NB4 (cell line): ENCODE data around the gene RIC1.

Experiments used
- POLR2A ChIP-seq: IDR thresholded peaks from 2 replicates; pipeline ENCODE4 v1.6.1; 2011; ENCODE audit warnings: mild to moderate bottlenecking; ENCODE audit not compliant: insufficient read length; ENCODE audit errors: extremely low read depth
- TF ChIP-seq, protein P1 (sequence below): IDR thresholded peaks from one replicate; pipeline ENCODE4 v1.5.1; 2012; ENCODE audit warnings: low read depth, low read length
- TF ChIP-seq, protein P2 (sequence below): IDR thresholded peaks from 2 replicates; pipeline ENCODE4 v1.6.1; 2011; ENCODE audit warnings: low read depth, low read length

DNA sequence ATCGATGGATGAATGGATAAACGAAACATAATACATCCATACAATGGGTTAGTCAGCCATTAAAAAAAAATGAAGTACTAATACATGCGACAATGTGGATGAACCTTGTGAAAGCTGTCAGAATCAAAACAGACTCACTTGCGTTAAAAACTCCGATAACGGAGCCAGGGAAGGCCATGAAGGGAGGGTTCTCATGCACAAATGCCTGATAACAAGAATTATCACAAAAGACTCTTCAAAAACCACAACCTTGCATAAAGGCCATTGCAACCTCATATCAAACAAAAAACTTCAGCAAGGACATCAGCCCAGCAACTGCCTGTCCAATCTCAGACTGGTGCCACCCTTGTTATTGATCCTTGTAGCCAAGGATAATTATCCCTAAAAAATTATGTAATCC is 190.3 kb downstream of the RIC1 start:
- no peak for TF ChIP-seq POLR2A
- TF ChIP-seq, protein P1, sequence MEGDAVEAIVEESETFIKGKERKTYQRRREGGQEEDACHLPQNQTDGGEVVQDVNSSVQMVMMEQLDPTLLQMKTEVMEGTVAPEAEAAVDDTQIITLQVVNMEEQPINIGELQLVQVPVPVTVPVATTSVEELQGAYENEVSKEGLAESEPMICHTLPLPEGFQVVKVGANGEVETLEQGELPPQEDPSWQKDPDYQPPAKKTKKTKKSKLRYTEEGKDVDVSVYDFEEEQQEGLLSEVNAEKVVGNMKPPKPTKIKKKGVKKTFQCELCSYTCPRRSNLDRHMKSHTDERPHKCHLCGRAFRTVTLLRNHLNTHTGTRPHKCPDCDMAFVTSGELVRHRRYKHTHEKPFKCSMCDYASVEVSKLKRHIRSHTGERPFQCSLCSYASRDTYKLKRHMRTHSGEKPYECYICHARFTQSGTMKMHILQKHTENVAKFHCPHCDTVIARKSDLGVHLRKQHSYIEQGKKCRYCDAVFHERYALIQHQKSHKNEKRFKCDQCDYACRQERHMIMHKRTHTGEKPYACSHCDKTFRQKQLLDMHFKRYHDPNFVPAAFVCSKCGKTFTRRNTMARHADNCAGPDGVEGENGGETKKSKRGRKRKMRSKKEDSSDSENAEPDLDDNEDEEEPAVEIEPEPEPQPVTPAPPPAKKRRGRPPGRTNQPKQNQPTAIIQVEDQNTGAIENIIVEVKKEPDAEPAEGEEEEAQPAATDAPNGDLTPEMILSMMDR, result no peak
- TF ChIP-seq, protein P2, sequence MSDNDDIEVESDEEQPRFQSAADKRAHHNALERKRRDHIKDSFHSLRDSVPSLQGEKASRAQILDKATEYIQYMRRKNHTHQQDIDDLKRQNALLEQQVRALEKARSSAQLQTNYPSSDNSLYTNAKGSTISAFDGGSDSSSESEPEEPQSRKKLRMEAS, result no peak
